Measurements from ENCODE around the gene TM4SF4.

The TM4SF4 gene

DNA sequence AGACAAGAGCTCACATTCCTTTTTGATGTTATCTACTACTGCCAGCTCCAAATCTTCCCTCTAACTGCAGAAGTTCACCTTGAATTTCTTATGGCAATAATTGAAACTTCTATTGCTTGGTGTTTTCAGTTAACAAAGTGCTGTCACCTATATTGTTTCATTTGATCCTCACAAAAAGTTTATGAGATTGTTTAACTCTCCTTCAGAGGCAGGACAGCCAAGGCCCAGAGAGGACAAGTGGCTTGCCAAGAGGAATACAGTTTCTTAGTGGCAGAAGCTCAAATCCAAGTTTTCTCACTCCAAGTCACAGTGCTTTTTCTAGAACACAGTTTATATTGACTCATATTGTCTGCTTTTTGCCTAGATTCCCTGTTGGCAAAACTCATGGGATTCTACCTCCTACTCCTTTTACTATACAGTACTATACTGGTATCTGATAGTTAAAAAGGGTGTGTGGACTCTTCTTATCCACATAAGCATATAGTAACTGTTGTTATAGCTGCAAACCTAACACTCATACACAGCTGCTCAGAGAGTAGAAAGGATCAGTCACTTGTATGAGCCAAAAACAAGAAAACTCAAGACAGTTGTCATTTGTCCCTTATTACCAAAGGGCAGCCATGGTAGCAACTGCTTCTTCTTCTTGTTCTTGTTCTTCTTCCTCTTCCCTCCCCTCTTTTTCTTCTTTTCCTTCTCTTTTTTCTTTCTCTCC, 15.9 kb downstream of the TM4SF4 start:
- no peak overlapping the region for H3K9ac ChIP-seq (ENCODE audit: low read length)
- no peak overlapping the region for H3K27ac ChIP-seq (ENCODE audit: low read depth, low read length)
- H3K9me3 ChIP-seq (ENCODE audit: low read length): no peaks in the 10 kb centered on the region
- H3K4me3 ChIP-seq (ENCODE audit: low read depth in 1 of 2, low read length in 2 of 2): no peak overlapping the region
- H3K4me1 ChIP-seq (ENCODE audit: insufficient read depth, low read length): no peaks in the 10 kb centered on the region
- H3K27me3 ChIP-seq (ENCODE audit: control insufficient read depth in 1 of 2, insufficient read depth in 2 of 2, low read length in 2 of 2): no peaks in the 10 kb centered on the region
- H3K36me3 ChIP-seq (ENCODE audit: insufficient read depth, low read length): no peaks in the 10 kb centered on the region

- Histone ChIP-seq H3K4me3 (ENCODE audit: low read depth in 1 of 2, low read length in 2 of 2) (no peak overlapping the region), H3K36me3 (ENCODE audit: insufficient read depth, low read length) (no peaks in the 10 kb centered on the region), H3K27me3 (ENCODE audit: control insufficient read depth in 1 of 2, insufficient read depth in 2 of 2, low read length in 2 of 2) (no peaks in the 10 kb centered on the region), H3K9me3 (ENCODE audit: low read length) (no peaks in the 10 kb centered on the region), H3K4me1 (ENCODE audit: insufficient read depth, low read length) (no peaks in the 10 kb centered on the region), H3K27ac (ENCODE audit: low read depth, low read length) (no peak overlapping the region), H3K9ac (ENCODE audit: low read length) (no peak overlapping the region)
Observed at GRCh38 chr3:149493315-149494021, 19.0 kb downstream of the TM4SF4 start.

DNA sequence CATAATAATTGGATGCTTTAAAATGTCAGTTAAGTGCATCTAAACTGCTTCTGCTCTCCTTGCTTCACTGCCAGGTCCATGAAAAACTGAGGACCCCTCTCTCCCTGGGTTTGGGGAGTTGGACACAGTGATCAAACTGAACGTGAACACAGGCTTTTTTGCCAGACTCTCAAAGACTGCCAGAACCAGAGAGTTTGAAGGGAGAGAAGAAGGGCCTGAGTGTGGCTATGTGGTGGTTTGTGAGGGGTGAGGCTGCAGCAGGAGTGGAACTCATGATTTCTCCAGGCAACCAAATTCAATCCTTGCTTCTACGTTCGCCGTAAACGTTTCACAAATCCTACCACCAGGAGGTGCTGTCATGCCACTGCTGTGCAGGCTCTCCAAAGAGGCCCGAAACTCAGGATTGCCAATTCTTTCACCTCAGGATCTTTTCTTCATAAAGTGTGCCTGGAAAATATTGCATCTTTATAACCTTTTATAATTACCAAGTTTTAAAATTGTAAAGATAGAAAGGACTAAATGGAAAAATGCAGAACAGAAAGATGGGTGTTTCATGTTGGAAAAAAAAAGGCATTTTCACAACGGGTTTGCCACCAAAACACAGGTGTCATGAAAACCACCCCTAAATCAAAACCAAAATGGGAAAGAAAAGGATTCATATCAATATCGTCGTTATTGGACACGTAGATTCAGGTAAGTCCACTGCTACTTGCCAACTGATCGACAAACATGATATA, 19.7 kb downstream of the TM4SF4 start:
- Histone ChIP-seq H3K27ac (ENCODE audit: low read depth, low read length) (no peak overlapping the region), H3K4me1 (ENCODE audit: insufficient read depth, low read length) (no peaks in the 10 kb centered on the region), H3K36me3 (ENCODE audit: insufficient read depth, low read length) (no peaks in the 10 kb centered on the region), H3K4me3 (ENCODE audit: low read depth in 1 of 2, low read length in 2 of 2) (no peak overlapping the region), H3K27me3 (ENCODE audit: control insufficient read depth in 1 of 2, insufficient read depth in 2 of 2, low read length in 2 of 2) (no peaks in the 10 kb centered on the region), H3K9me3 (ENCODE audit: low read length) (no peaks in the 10 kb centered on the region), H3K9ac (ENCODE audit: low read length) (no peak overlapping the region)

- H3K4me1 ChIP-seq (ENCODE audit: insufficient read depth, low read length): no peaks in the 10 kb centered on the region
- H3K9ac ChIP-seq (ENCODE audit: low read length): no peak overlapping the region
- no peak overlapping the region for H3K4me3 ChIP-seq (ENCODE audit: low read depth in 1 of 2, low read length in 2 of 2)
- H3K36me3 ChIP-seq (ENCODE audit: insufficient read depth, low read length): no peaks in the 10 kb centered on the region
- no peaks in the 10 kb centered on the region for H3K9me3 ChIP-seq (ENCODE audit: low read length)
- H3K27me3 ChIP-seq (ENCODE audit: control insufficient read depth in 1 of 2, insufficient read depth in 2 of 2, low read length in 2 of 2): no peaks in the 10 kb centered on the region
- no peak overlapping the region for H3K27ac ChIP-seq (ENCODE audit: low read depth, low read length)
Observed at GRCh38 chr3:149494759-149495580, 20.5 kb downstream of the TM4SF4 start.

- Histone ChIP-seq H3K4me1 (ENCODE audit: insufficient read depth, low read length) (no peaks in the 10 kb centered on the region), H3K9ac (ENCODE audit: low read length) (no peak overlapping the region), H3K4me3 (ENCODE audit: low read depth in 1 of 2, low read length in 2 of 2) (no peak overlapping the region), H3K9me3 (ENCODE audit: low read length) (no peaks in the 10 kb centered on the region), H3K36me3 (ENCODE audit: insufficient read depth, low read length) (no peaks in the 10 kb centered on the region), H3K27ac (ENCODE audit: low read depth, low read length) (no peak overlapping the region), H3K27me3 (ENCODE audit: control insufficient read depth in 1 of 2, insufficient read depth in 2 of 2, low read length in 2 of 2) (no peaks in the 10 kb centered on the region)
Observed at GRCh38 chr3:149495581-149496125, 21.2 kb downstream of the TM4SF4 start.

DNA sequence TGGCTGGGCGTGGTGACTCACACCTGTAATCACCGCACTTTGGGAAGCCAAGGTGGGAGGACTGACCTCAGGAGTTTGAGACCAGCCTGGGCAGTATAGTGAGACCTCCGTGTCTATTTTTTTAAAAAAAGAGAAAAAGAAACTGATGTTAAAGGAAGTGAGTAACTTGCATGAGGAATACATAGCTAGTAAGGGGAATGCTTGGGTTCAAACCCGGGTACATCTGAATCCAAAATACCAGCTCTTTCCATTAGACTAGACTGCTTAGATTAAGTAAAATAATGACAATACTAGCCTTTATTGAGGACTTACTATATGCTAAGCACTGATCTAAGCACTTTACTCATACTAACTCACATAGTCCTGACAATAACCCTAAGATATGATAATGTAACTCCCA, 22.4 kb downstream of the TM4SF4 start:
- Histone ChIP-seq H3K36me3 (ENCODE audit: insufficient read depth, low read length) (no peaks in the 10 kb centered on the region), H3K4me3 (ENCODE audit: low read depth in 1 of 2, low read length in 2 of 2) (no peak overlapping the region)

GRCh38 chr3:149497966-149498670, 23.6 kb downstream of the TM4SF4 start:
- no peaks in the 10 kb centered on the region for H3K27me3 ChIP-seq (ENCODE audit: control insufficient read depth in 1 of 2, insufficient read depth in 2 of 2, low read length in 2 of 2)

More for the DNA sequence above, 22.4 kb downstream of the TM4SF4 start:
- Histone ChIP-seq H3K27me3 (ENCODE audit: control insufficient read depth in 1 of 2, insufficient read depth in 2 of 2, low read length in 2 of 2) (no peaks in the 10 kb centered on the region), H3K4me1 (ENCODE audit: insufficient read depth, low read length) (no peaks in the 10 kb centered on the region), H3K9me3 (ENCODE audit: low read length) (no peaks in the 10 kb centered on the region), H3K9ac (ENCODE audit: low read length) (no peak overlapping the region), H3K27ac (ENCODE audit: low read depth, low read length) (no peak overlapping the region)

GRCh38 chr3:149501524-149501923, 27.0 kb downstream of the TM4SF4 start:
- Histone ChIP-seq H3K27me3 (ENCODE audit: control insufficient read depth in 1 of 2, insufficient read depth in 2 of 2, low read length in 2 of 2) (no peaks in the 10 kb centered on the region), H3K9me3 (ENCODE audit: low read length) (no peaks in the 10 kb centered on the region), H3K4me1 (ENCODE audit: insufficient read depth, low read length) (no peaks in the 10 kb centered on the region), H3K27ac (ENCODE audit: low read depth, low read length) (no peak overlapping the region), H3K9ac (ENCODE audit: low read length) (no peak overlapping the region), H3K4me3 (ENCODE audit: low read depth in 1 of 2, low read length in 2 of 2) (no peak overlapping the region), H3K36me3 (ENCODE audit: insufficient read depth, low read length) (no peaks in the 10 kb centered on the region)

More at GRCh38 chr3:149497966-149498670, 23.6 kb downstream of the TM4SF4 start:
- H3K36me3 ChIP-seq (ENCODE audit: insufficient read depth, low read length): no peaks in the 10 kb centered on the region
- H3K27ac ChIP-seq (ENCODE audit: low read depth, low read length): no peak overlapping the region
- H3K4me1 ChIP-seq (ENCODE audit: insufficient read depth, low read length): no peaks in the 10 kb centered on the region
- no peaks in the 10 kb centered on the region for H3K9me3 ChIP-seq (ENCODE audit: low read length)
- no peak overlapping the region for H3K4me3 ChIP-seq (ENCODE audit: low read depth in 1 of 2, low read length in 2 of 2)
- no peak overlapping the region for H3K9ac ChIP-seq (ENCODE audit: low read length)

DNA sequence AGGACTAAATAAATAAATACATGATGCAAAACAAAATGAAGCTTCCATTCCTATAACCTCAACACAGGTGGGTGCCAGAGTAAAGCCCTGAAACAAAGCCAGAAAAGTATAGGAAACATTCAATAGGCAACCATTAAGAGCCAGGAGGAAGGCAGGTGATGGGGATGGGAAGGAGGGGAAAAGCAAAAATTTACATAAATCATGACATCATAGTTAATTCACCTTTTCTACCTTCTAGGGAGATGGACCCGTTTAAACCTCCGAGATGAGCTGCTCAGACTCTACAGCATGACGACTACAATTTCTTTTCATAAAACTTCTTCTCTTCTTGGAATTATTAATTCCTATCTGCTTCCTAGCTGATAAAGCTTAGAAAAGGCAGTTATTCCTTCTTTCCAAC, 27.9 kb downstream of the TM4SF4 start:
- Histone ChIP-seq H3K4me1 (ENCODE audit: insufficient read depth, low read length) (peaks cover 4% of the 10 kb centered on the region), H3K9me3 (ENCODE audit: low read length) (no peaks in the 10 kb centered on the region), H3K36me3 (ENCODE audit: insufficient read depth, low read length) (no peaks in the 10 kb centered on the region), H3K4me3 (ENCODE audit: low read depth in 1 of 2, low read length in 2 of 2) (no peak overlapping the region), H3K27me3 (ENCODE audit: control insufficient read depth in 1 of 2, insufficient read depth in 2 of 2, low read length in 2 of 2) (no peaks in the 10 kb centered on the region), H3K27ac (ENCODE audit: low read depth, low read length) (no peak overlapping the region), H3K9ac (ENCODE audit: low read length) (no peak overlapping the region)

DNA sequence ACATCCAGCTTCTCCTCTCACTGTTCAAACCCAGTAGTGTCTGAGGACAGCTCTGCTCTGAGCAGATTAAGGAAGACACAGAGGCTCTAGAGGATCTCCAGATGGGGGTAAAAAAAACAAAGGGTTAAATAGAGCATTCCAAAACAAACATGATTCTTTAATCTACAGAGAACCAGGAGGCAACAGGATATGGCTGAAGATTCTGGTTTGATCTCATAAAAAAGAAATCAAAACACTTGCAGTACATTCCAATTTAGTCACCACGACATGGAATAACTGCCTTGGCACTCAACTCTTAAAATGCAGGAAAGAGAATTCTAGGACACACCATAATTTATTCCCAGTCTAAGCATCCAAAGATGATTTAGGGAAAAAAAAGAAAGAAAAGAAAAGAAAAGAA, 32.0 kb downstream of the TM4SF4 start:
- Histone ChIP-seq H3K27me3 (ENCODE audit: control insufficient read depth in 1 of 2, insufficient read depth in 2 of 2, low read length in 2 of 2) (no peaks in the 10 kb centered on the region), H3K9me3 (ENCODE audit: low read length) (no peaks in the 10 kb centered on the region), H3K4me3 (ENCODE audit: low read depth in 1 of 2, low read length in 2 of 2) (no peak overlapping the region), H3K36me3 (ENCODE audit: insufficient read depth, low read length) (no peaks in the 10 kb centered on the region), H3K27ac (ENCODE audit: low read depth, low read length) (no peak overlapping the region), H3K9ac (ENCODE audit: low read length) (no peak overlapping the region), H3K4me1 (ENCODE audit: insufficient read depth, low read length) (peaks cover 4% of the 10 kb centered on the region)
